Neural progenitor cell (in vitro differentiated cells): ENCODE data around the gene MYL7. TPM values are rescaled to one million over a fixed set of nuclear protein-coding genes. Genes with fewer than 3 reads are reported as not detected.

Source experiments
- DNase-seq: peaks from one replicate; pipeline ENCODE4 v3.0.0-alpha.2; 2016; ENCODE audit warnings: low spot score
- H2AFZ ChIP-seq: fragments of 200-600 bp; sonication (generic); replicated peaks from 2 replicates; pipeline ENCODE4 v1.6.1; 2016; ENCODE audit warnings: antibody characterized with exemption
- H3F3A ChIP-seq: fragments of 200-600 bp; sonication (generic); 2 replicates; pipeline ENCODE4 v1.6.1; 2016; ENCODE audit warnings: antibody characterized with exemption, low read depth
- H3K27ac ChIP-seq: fragments of 200-600 bp; sonication (generic); 2 replicates; pipeline ENCODE4 v1.5.1; 2016; ENCODE audit warnings: mild to moderate bottlenecking
- H3K27me3 ChIP-seq: fragments of 200-600 bp; sonication (generic); 2 replicates; pipeline ENCODE4 v1.6.1; 2016; ENCODE audit warnings: mild to moderate bottlenecking, moderate library complexity
- H3K36me3 ChIP-seq: fragments of 200-600 bp; sonication (generic); 2 replicates; pipeline ENCODE4 v1.5.1; 2016
- H3K4me1 ChIP-seq: fragments of 200-600 bp; sonication (generic); 2 replicates; pipeline ENCODE4 v1.6.1; 2016; ENCODE audit warnings: mixed run types
- H3K4me2 ChIP-seq: fragments of 200-600 bp; sonication (generic); 2 replicates; pipeline ENCODE4 v1.6.1; 2016
- H3K4me3 ChIP-seq: fragments of 200-600 bp; sonication (generic); 2 replicates; pipeline ENCODE4 v1.5.1; 2016
- H3K79me2 ChIP-seq: fragments of 200-600 bp; sonication (generic); 2 replicates; pipeline ENCODE4 v1.6.1; 2016; ENCODE audit warnings: low read depth
- H3K9ac ChIP-seq: fragments of 200-600 bp; sonication (generic); 2 replicates; pipeline ENCODE4 v1.6.1; 2016
- H3K9me3 ChIP-seq: fragments of 200-600 bp; sonication (generic); 2 replicates; pipeline ENCODE4 v1.5.1; 2016; ENCODE audit warnings: low read depth
- H4K20me1 ChIP-seq: fragments of 200-600 bp; sonication (generic); 2 replicates; pipeline ENCODE4 v1.6.1; 2016; ENCODE audit warnings: low read depth
- H3K27ac Mint-ChIP-seq: 3 replicates; pipeline ENCODE4 v1.8.0; 2021; ENCODE audit warnings: mixed read lengths
- H3K27me3 Mint-ChIP-seq: 2 replicates; pipeline ENCODE4 v1.8.0; 2022; ENCODE audit warnings: low read depth, mild to moderate bottlenecking, inconsistent platforms, moderate library complexity, mixed read lengths; ENCODE audit not compliant: insufficient read depth
- H3K36me3 Mint-ChIP-seq: 3 replicates; pipeline ENCODE4 v1.8.0; 2021; ENCODE audit warnings: mixed read lengths
- H3K4me1 Mint-ChIP-seq: 3 replicates; pipeline ENCODE4 v1.8.0; 2021; ENCODE audit warnings: mixed read lengths
- H3K4me3 Mint-ChIP-seq: 3 replicates; pipeline ENCODE4 v1.8.0; 2021; ENCODE audit warnings: mild to moderate bottlenecking, moderate library complexity, mixed read lengths
- H3K9me3 Mint-ChIP-seq: 3 replicates; pipeline ENCODE4 v1.8.0; 2020; ENCODE audit warnings: mixed read lengths
- EZH2 ChIP-seq: fragments of 200-600 bp; sonication (generic); IDR thresholded peaks from 2 replicates; pipeline ENCODE4 v1.6.1; 2017; ENCODE audit warnings: antibody characterized with exemption, mild to moderate bottlenecking, moderate library complexity
- EZH2phosphoT487 ChIP-seq: fragments of 200-600 bp; sonication (generic); IDR thresholded peaks from 2 replicates; pipeline ENCODE4 v1.6.1; 2017; ENCODE audit warnings: antibody characterized with exemption
- total RNA-seq: library from RNA; depleted of rRNA; stranded (reverse); fragments of >200 nt; gene quantifications from 2 replicates; pipeline ENCODE4 v1.2.3, GENCODE V29; 2015; ENCODE audit warnings: low replicate concordance
- TF ChIP-seq, protein P1 (sequence below): fragments of 200-600 bp; sonication (generic); IDR thresholded peaks from 2 replicates; pipeline ENCODE4 v1.5.1; 2017; ENCODE audit warnings: antibody characterized with exemption, mild to moderate bottlenecking

The MYL7 gene
- total RNA-seq, 1 donor from 2014 or later: not detected

DNA sequence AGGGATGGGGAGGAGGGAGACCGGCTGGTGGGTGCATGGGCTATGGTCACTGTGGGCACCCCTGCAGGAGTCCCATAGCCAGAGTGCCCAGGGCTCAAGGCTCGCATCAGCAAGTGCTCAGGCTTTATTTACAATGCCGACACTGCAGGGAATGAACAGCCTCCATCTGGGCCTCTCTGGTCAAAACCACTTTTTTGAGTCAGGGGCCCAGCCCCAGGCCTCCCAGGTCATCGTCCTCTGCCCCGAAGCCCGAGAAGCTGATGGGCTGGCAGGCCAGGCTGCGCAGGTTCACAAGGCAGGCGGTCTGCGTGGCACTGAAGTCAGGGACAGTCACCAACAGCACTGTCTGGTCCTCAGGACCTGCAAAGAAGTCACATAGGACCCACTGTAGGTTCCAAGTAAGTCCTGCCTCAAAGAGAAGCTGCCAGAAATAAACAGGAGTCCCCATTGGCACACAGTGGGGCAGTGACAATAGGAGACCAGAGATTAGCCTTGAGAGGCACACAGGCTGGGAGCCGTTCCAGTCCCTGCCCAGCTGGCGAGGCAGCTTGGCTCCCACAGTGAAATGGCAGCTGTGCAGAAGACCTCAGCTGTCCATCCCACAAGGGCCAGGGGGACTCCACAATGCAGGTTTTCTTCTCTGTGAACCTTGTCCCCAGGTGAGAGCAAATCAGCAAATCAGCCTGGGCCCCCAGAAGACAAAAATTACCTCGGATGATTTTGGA lies 26.4 kb downstream of the MYL7 start:
- TF ChIP-seq EZH2 (no peak), EZH2phosphoT487 (no peak)
- TF ChIP-seq, protein P1, sequence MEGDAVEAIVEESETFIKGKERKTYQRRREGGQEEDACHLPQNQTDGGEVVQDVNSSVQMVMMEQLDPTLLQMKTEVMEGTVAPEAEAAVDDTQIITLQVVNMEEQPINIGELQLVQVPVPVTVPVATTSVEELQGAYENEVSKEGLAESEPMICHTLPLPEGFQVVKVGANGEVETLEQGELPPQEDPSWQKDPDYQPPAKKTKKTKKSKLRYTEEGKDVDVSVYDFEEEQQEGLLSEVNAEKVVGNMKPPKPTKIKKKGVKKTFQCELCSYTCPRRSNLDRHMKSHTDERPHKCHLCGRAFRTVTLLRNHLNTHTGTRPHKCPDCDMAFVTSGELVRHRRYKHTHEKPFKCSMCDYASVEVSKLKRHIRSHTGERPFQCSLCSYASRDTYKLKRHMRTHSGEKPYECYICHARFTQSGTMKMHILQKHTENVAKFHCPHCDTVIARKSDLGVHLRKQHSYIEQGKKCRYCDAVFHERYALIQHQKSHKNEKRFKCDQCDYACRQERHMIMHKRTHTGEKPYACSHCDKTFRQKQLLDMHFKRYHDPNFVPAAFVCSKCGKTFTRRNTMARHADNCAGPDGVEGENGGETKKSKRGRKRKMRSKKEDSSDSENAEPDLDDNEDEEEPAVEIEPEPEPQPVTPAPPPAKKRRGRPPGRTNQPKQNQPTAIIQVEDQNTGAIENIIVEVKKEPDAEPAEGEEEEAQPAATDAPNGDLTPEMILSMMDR: no peak
- Mint-ChIP-seq H3K27me3 (peaks cover 11% of the 10 kb centered on the region), H3K9me3 (no peaks in the 10 kb centered on the region), H3K4me1 (no peaks in the 10 kb centered on the region), H3K27ac (no peak overlapping the region), H3K4me3 (no peak overlapping the region), H3K36me3 (peaks cover 24% of the 10 kb centered on the region)
- H3K27me3 ChIP-seq: no peaks in the 10 kb centered on the region
- no peaks in the 10 kb centered on the region for H3F3A ChIP-seq
- peaks cover 9% of the 10 kb centered on the region for H3K79me2 ChIP-seq
- no peak overlapping the region for H3K4me3 ChIP-seq
- no peaks in the 10 kb centered on the region for H3K36me3 ChIP-seq
- DNase-seq: no peak
- no peaks in the 10 kb centered on the region for H3K4me1 ChIP-seq
- H3K9ac ChIP-seq: no peak overlapping the region
- no peaks in the 10 kb centered on the region for H3K9me3 ChIP-seq
- H4K20me1 ChIP-seq: peaks cover 11% of the 10 kb centered on the region
- H2AFZ ChIP-seq: no peak overlapping the region
- H3K27ac ChIP-seq: no peak overlapping the region
- no peak overlapping the region for H3K4me2 ChIP-seq

DNA sequence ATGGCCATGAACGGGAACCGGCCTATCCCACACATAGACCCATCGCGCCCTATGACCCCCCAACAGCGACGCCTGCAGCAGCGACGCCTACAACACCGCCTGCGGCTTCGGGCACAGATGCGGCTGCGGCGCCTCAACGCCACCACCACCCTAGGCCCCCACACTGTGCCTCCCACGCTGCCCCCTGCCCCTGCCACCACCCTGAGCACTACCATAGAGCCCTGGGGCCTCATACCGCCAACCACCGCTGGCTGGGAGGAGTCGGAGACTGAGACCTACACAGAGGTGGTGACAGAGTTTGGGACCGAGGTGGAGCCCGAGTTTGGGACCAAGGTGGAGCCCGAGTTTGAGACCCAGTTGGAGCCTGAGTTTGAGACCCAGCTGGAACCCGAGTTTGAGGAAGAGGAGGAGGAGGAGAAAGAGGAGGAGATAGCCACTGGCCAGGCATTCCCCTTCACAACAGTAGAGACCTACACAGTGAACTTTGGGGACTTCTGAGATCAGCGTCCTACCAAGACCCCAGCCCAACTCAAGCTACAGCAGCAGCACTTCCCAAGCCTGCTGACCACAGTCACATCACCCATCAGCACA lies 27.3 kb downstream of the MYL7 start:
- no peak overlapping the region for H3K4me3 ChIP-seq
- H3K36me3 Mint-ChIP-seq: peaks cover 19% of the 10 kb centered on the region
- H3K4me3 Mint-ChIP-seq: no peak overlapping the region
- H3K36me3 ChIP-seq: no peaks in the 10 kb centered on the region
- peaks cover 10% of the 10 kb centered on the region for H3K27me3 Mint-ChIP-seq
- no peaks in the 10 kb centered on the region for H3F3A ChIP-seq
- H3K4me2 ChIP-seq: no peak overlapping the region
- H2AFZ ChIP-seq: no peak overlapping the region
- peaks cover under 1% of the 10 kb centered on the region for H3K79me2 ChIP-seq
- TF ChIP-seq EZH2phosphoT487 (no peak), EZH2 (no peak)
- TF ChIP-seq, protein P1: no peak
- H3K9me3 ChIP-seq: no peaks in the 10 kb centered on the region
- no peaks in the 10 kb centered on the region for H3K4me1 Mint-ChIP-seq
- DNase-seq: no peak
- no peak overlapping the region for H3K27ac Mint-ChIP-seq
- no peaks in the 10 kb centered on the region for H3K27me3 ChIP-seq
- no peaks in the 10 kb centered on the region for H3K4me1 ChIP-seq
- H4K20me1 ChIP-seq: peaks cover 3% of the 10 kb centered on the region
- H3K9ac ChIP-seq: no peak overlapping the region
- no peak overlapping the region for H3K27ac ChIP-seq
- H3K9me3 Mint-ChIP-seq: no peaks in the 10 kb centered on the region

DNA sequence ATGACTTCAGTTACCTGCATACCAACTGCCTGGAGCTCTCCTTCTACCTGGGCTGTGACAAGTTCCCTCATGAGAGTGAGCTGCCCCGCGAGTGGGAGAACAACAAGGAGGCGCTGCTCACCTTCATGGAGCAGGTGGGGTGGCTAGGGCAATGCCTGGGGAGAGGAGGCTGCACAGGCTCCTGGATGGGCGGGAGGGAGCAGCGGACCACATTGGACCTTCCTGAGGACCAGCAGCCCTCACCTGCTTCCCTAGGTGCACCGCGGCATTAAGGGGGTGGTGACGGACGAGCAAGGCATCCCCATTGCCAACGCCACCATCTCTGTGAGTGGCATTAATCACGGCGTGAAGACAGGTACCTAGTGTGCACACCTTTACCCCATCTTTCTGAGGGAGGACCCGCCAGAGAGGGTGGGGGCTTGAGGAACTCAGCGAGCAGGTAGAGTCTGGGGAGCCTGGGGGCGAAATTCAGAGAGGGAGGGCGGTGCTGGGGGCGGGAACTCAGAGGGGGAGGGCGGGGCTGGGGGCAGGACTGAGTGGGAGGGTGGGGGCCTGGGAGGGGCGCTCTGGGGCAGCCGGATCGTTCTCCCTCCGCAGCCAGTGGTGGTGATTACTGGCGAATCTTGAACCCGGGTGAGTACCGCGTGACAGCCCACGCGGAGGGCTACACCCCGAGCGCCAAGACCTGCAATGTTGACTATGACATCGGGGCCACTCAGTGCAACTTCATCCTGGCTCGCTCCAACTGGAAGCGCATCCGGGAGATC lies 28.0 kb downstream of the MYL7 start:
- H3K4me1 ChIP-seq: no peaks in the 10 kb centered on the region

More for the DNA sequence above, 28.0 kb downstream of the MYL7 start:
- no peak overlapping the region for H3K27ac Mint-ChIP-seq
- no peak overlapping the region for H3K9ac ChIP-seq
- no peak for DNase-seq
- H2AFZ ChIP-seq: no peak overlapping the region
- no peak overlapping the region for H3K4me3 ChIP-seq
- no peak overlapping the region for H3K4me3 Mint-ChIP-seq
- H3F3A ChIP-seq: no peaks in the 10 kb centered on the region
- peaks cover 10% of the 10 kb centered on the region for H3K27me3 Mint-ChIP-seq
- H3K9me3 ChIP-seq: no peaks in the 10 kb centered on the region
- no peak overlapping the region for H3K4me2 ChIP-seq
- H3K36me3 ChIP-seq: no peaks in the 10 kb centered on the region
- no peaks in the 10 kb centered on the region for H3K27me3 ChIP-seq
- no peaks in the 10 kb centered on the region for H4K20me1 ChIP-seq
- no peaks in the 10 kb centered on the region for H3K79me2 ChIP-seq
- H3K36me3 Mint-ChIP-seq: peaks cover 16% of the 10 kb centered on the region
- no peak for TF ChIP-seq EZH2phosphoT487
- TF ChIP-seq, protein P1: no peak
- TF ChIP-seq EZH2: no peak
- H3K9me3 Mint-ChIP-seq: no peaks in the 10 kb centered on the region
- no peak overlapping the region for H3K27ac ChIP-seq
- H3K4me1 Mint-ChIP-seq: no peaks in the 10 kb centered on the region
